Gastroesophageal sphincter (tissue), 2 donors: ENCODE measurements around the gene SBK1.

Experiments used
- POLR2A ChIP-seq, 2 donors: fragments of 450-650 bp; IDR thresholded peaks; one replicate each; pipeline ENCODE4 v1.6.1; 2017; ENCODE audit warnings: antibody characterized with exemption in 2 of 2, mild to moderate bottlenecking in 2 of 2, moderate library complexity in 1 of 2
- POLR2AphosphoS5 ChIP-seq: sonication (generic); formaldehyde crosslinking; IDR thresholded peaks from one replicate; pipeline ENCODE4 v1.6.1; 2017; ENCODE audit warnings: antibody characterized with exemption

DNA sequence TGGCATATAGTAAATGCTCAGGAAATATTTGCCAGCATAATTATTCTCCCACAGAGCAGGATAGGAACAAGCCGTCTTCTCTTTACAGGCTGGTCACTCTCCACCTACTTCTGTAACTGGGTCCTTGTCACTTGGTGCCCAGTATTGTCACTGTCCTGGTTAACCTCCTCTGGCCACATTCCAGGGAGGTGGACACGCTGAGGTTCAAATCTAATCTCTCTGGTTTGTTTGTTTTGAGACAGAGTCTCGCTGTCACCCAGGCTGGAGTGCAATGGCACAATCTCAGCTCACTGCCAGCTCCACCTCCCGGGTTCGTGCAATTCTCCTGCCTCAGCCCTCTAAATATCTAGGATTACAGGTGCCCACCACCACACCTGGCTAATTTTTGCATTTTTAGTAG, 15.6 kb downstream of the SBK1 start:
- TF ChIP-seq POLR2A (IDR thresholded peaks at IDR 0.05): no peak
- no peak for TF ChIP-seq POLR2AphosphoS5
